GM23338 (cell line): Measurements from ENCODE around the gene NRSN2. TPM values are rescaled to one million over a fixed set of nuclear protein-coding genes. Genes with fewer than 3 reads are reported as not detected.

Experiments
- ATAC-seq: fragments of 200-7000 bp; cut with Tn5 transposase; 3 replicates; pipeline ENCODE4 v1.9.1; 2020
- DNase-seq: peaks from one replicate; pipeline ENCODE4 v3.0.0-alpha.2; 2015; ENCODE audit warnings: low spot score
- H2AFZ ChIP-seq: fragments of 200-600 bp; sonication (generic); 2 replicates; pipeline ENCODE4 v1.8.0; 2016; ENCODE audit warnings: antibody characterized with exemption, mild to moderate bottlenecking, moderate library complexity
- H3F3A ChIP-seq: fragments of 200-600 bp; sonication (generic); replicated peaks from 2 replicates; pipeline ENCODE4 v1.8.0; 2017; ENCODE audit warnings: antibody characterized with exemption, mixed run types, low read depth
- H3K27ac ChIP-seq: fragments of 200-600 bp; sonication (generic); 2 replicates; pipeline ENCODE4 v1.6.1; 2016; ENCODE audit warnings: low read depth
- H3K27me3 ChIP-seq: fragments of 200-600 bp; sonication (generic); 2 replicates; pipeline ENCODE4 v1.8.0; 2016; ENCODE audit warnings: mild to moderate bottlenecking, mixed run types, moderate library complexity; ENCODE audit not compliant: insufficient read depth
- H3K36me3 ChIP-seq: fragments of 200-600 bp; sonication (generic); 2 replicates; pipeline ENCODE4 v1.8.0; 2016; ENCODE audit warnings: mild to moderate bottlenecking; ENCODE audit not compliant: insufficient read depth
- H3K4me1 ChIP-seq: fragments of 200-600 bp; sonication (generic); 2 replicates; pipeline ENCODE4 v1.8.0; 2016; ENCODE audit warnings: mild to moderate bottlenecking, moderate library complexity; ENCODE audit not compliant: insufficient read depth
- H3K4me2 ChIP-seq: fragments of 200-600 bp; sonication (generic); 2 replicates; pipeline ENCODE4 v1.7.1; 2017; ENCODE audit warnings: mixed run types
- H3K4me3 ChIP-seq: fragments of 200-600 bp; sonication (generic); 2 replicates; pipeline ENCODE4 v1.6.1; 2016; ENCODE audit warnings: mixed run types
- H3K79me2 ChIP-seq: fragments of 200-600 bp; sonication (generic); replicated peaks from 2 replicates; pipeline ENCODE4 v1.8.0; 2017; ENCODE audit warnings: mild to moderate bottlenecking; ENCODE audit not compliant: insufficient read depth
- H3K9me2 ChIP-seq: fragments of 200-600 bp; sonication (generic); 2 replicates; pipeline ENCODE4 v1.8.0; 2017; ENCODE audit not compliant: insufficient read depth
- H4K20me1 ChIP-seq: fragments of 200-600 bp; sonication (generic); replicated peaks from 2 replicates; pipeline ENCODE4 v1.8.0; 2017; ENCODE audit warnings: mild to moderate bottlenecking; ENCODE audit not compliant: insufficient read depth
- H3K27ac Mint-ChIP-seq: 2 replicates; pipeline ENCODE4 v1.8.0; 2020; ENCODE audit warnings: inconsistent platforms, mild to moderate bottlenecking, moderate library complexity, mixed read lengths
- H3K27me3 Mint-ChIP-seq: 3 replicates; pipeline ENCODE4 v1.8.0; 2022; ENCODE audit warnings: low read depth, mild to moderate bottlenecking, moderate library complexity, mixed read lengths, inconsistent platforms; ENCODE audit not compliant: insufficient read depth, poor library complexity
- H3K36me3 Mint-ChIP-seq: 3 replicates; pipeline ENCODE4 v1.8.0; 2021; ENCODE audit warnings: low read depth, mild to moderate bottlenecking, inconsistent platforms, moderate library complexity, mixed read lengths
- H3K4me1 Mint-ChIP-seq: 3 replicates; pipeline ENCODE4 v1.8.0; 2020; ENCODE audit warnings: mild to moderate bottlenecking, inconsistent platforms, mixed read lengths
- H3K4me3 Mint-ChIP-seq: 3 replicates; pipeline ENCODE4 v1.8.0; 2021; ENCODE audit warnings: moderate library complexity, mild to moderate bottlenecking, inconsistent platforms, mixed read lengths
- H3K9me3 Mint-ChIP-seq: 3 replicates; pipeline ENCODE4 v1.8.0; 2020; ENCODE audit warnings: moderate library complexity, mild to moderate bottlenecking, inconsistent platforms, mixed read lengths
- CTCF ChIP-seq, 2 experiments: fragments of 200-600 bp in 1 of 2; sonication (generic) in 1 of 2; conservative IDR thresholded peaks; 2 replicates each; pipeline versions ENCODE4 v1.5.1 to v1.6.1; 2016 to 2017; ENCODE audit warnings: antibody characterized with exemption in 2 of 2, low read depth in 2 of 2, mild to moderate bottlenecking in 2 of 2, moderate library complexity in 1 of 2
- ETS1 ChIP-seq: IDR thresholded peaks from 2 replicates; pipeline ENCODE4 v1.6.1; 2016; ENCODE audit warnings: antibody characterized with exemption
- EZH2 ChIP-seq: fragments of 200-600 bp; sonication (generic); IDR thresholded peaks from one replicate; pipeline ENCODE4 v1.8.0; 2017; ENCODE audit warnings: antibody characterized with exemption, mild to moderate bottlenecking, low read depth; ENCODE audit not compliant: unreplicated experiment
- EZH2phosphoT487 ChIP-seq: fragments of 200-600 bp; sonication (generic); IDR thresholded peaks from one replicate; pipeline ENCODE4 v1.8.1; 2018; ENCODE audit warnings: antibody characterized with exemption; ENCODE audit not compliant: unreplicated experiment
- JUNB ChIP-seq: IDR thresholded peaks from one replicate; pipeline ENCODE4 v1.6.1; 2016; ENCODE audit warnings: antibody characterized with exemption; ENCODE audit not compliant: unreplicated experiment
- NANOG ChIP-seq: IDR thresholded peaks from 2 replicates; pipeline ENCODE4 v1.6.1; 2016; ENCODE audit warnings: antibody characterized with exemption, borderline replicate concordance
- POLR2AphosphoS5 ChIP-seq: IDR thresholded peaks from 2 replicates; pipeline ENCODE4 v1.6.1; 2016; ENCODE audit warnings: antibody characterized with exemption, low read depth
- REST ChIP-seq: IDR thresholded peaks from one replicate; pipeline ENCODE4 v1.6.1; 2018; ENCODE audit warnings: antibody characterized with exemption; ENCODE audit not compliant: unreplicated experiment
- STAT1 ChIP-seq: IDR thresholded peaks from one replicate; pipeline ENCODE4 v1.6.1; 2016; ENCODE audit warnings: antibody characterized with exemption; ENCODE audit not compliant: unreplicated experiment
- ZNF114 ChIP-seq: fragments of 250-450 bp; sonication (Bioruptor Pico); IDR thresholded peaks from 2 replicates; pipeline ENCODE4 v1.5.0; 2020; ENCODE audit warnings: mild to moderate bottlenecking, moderate library complexity
- ZNF331 ChIP-seq: fragments of 250-450 bp; sonication (Bioruptor Pico); IDR thresholded peaks from 2 replicates; pipeline ENCODE4 v1.5.0; 2020; ENCODE audit warnings: low read depth, mild to moderate bottlenecking, moderate library complexity
- polyA plus RNA-seq: library from polyadenylated mRNA; unstranded; fragments of >200 nt; fragmentation: Nextera tagmentation; extraction: Ambion mirVana; gene quantifications from 2 replicates; pipeline ENCODE4 v1.2.1, GENCODE V29; 2016
- total RNA-seq: library from RNA; depleted of rRNA; stranded (reverse); fragments of >200 nt; shearing (Covaris generic); gene quantifications from 2 replicates; pipeline ENCODE4 v1.2.3, GENCODE V29; 2014

NRSN2 gene
- total and polyA plus RNA-seq, 2 experiments from 2014 or later: 14.4 to 17.9 TPM

- TF ChIP-seq ETS1 (no peak), EZH2 (no peak), ZNF114 (CRISPR knock-in tag) (no peak), JUNB (no peak), CTCF (conservative IDR thresholded peaks at IDR 0.05; ENCODE audit: low read depth in 2 of 2) (no peak), STAT1 (no peak), EZH2phosphoT487 (no peak), REST (no peak)
Measured at GRCh38 chr20:353166-353565, 6.3 kb downstream of the NRSN2 start (continued).

- Histone ChIP-seq H3K4me1 (no peaks in the 10 kb centered on the region), H3K4me2 (no peak overlapping the region), H3K79me2 (no peaks in the 10 kb centered on the region), H3K4me3 (no peak overlapping the region), H2AFZ (no peak overlapping the region), H3K36me3 (no peaks in the 10 kb centered on the region), H3K27ac (no peak overlapping the region), H3F3A (0 out of 2 replicates have a peak, but pooled peaks cover 6% of the 10 kb centered on the region), H3K27me3 (no peaks in the 10 kb centered on the region), H4K20me1 (no peaks in the 10 kb centered on the region), H3K9me2 (no peaks in the 10 kb centered on the region)
- H3K4me3 Mint-ChIP-seq: no peak overlapping the region
- H3K36me3 Mint-ChIP-seq: peaks cover 2% of the 10 kb centered on the region; the same call in 1 of the 3 replicates
- DNase-seq: peak; percentile 91
- no peaks in the 10 kb centered on the region for H3K9me3 Mint-ChIP-seq
- peaks cover 9% of the 10 kb centered on the region for H3K27me3 Mint-ChIP-seq
- no peak overlapping the region for H3K27ac Mint-ChIP-seq
- 0 out of 3 replicates have a peak, but pooled peaks cover 2% of the 10 kb centered on the region for H3K4me1 Mint-ChIP-seq
- ATAC-seq: peak; percentile 95
- TF ChIP-seq STAT1 (no peak), POLR2AphosphoS5 (no peak), ZNF331 (no peak), NANOG (no peak), REST (no peak), EZH2phosphoT487 (no peak), CTCF (conservative IDR thresholded peaks at IDR 0.05; ENCODE audit: low read depth in 2 of 2) (peak; percentile 96 to 98)
Measured at GRCh38 chr20:354298-354977, 7.5 kb downstream of the NRSN2 start.
